Mesodermal cell (in vitro differentiated cells): ENCODE data around the gene SPHK2.

Source experiments
- H3K27ac ChIP-seq: 2 replicates; pipeline ENCODE4 v1.7.0; 2013; ENCODE audit warnings: mild to moderate bottlenecking, low read depth, low read length, moderate library complexity; ENCODE audit not compliant: severe bottlenecking
- H3K36me3 ChIP-seq: 2 replicates; pipeline ENCODE4 v1.7.1; 2013; ENCODE audit warnings: mild to moderate bottlenecking, low read length, moderate library complexity; ENCODE audit not compliant: control insufficient read depth, insufficient read depth
- H3K4me1 ChIP-seq: one replicate; pipeline ENCODE4 v1.7.1; 2013; ENCODE audit warnings: mild to moderate bottlenecking, low read length; ENCODE audit not compliant: insufficient read depth, control insufficient read depth, poor library complexity, severe bottlenecking
- H3K4me3 ChIP-seq: 2 replicates; pipeline ENCODE4 v1.7.0; 2013; ENCODE audit warnings: low read length, control low read depth, mild to moderate bottlenecking; ENCODE audit not compliant: insufficient read depth, poor library complexity, severe bottlenecking; ENCODE audit errors: extremely low read depth
- H3K9me3 ChIP-seq: 2 replicates; pipeline ENCODE4 v1.7.1; 2013; ENCODE audit warnings: mild to moderate bottlenecking, low read length, moderate library complexity; ENCODE audit not compliant: control insufficient read depth
- WGBS, 2 experiments: methylation state at CpG; one replicate each; pipeline ENCODE4 v1.1.5; 2013; ENCODE audit warnings: missing lambda C conversion rate in 2 of 2; ENCODE audit not compliant: insufficient coverage in 2 of 2; 5-methylcytosine and 5-hydroxymethylcytosine counted together

SPHK2 gene

DNA sequence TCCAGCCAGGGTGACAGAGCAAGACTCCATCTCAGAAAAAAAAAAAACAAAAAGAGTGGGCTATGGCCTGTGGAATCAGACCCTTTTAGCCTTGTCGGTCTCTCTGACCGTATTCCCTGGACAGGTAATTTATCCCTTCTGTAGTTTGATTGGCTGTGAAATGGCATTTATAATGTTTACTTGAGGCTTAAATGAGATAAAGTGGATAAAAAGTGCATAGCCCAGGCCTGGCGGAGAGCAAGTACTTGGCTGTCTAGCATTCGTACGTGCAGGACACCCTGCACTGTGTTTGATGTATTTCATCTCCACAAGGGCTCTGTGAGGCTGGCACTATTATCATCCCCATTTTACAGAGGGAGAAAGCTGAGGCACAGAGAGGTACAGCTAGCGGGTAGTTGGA, 46.5 kb downstream of the SPHK2 start:
- Histone ChIP-seq H3K4me3 (no peak overlapping the region), H3K27ac (no peak overlapping the region), H3K9me3 (peaks cover 5% of the 10 kb centered on the region), H3K4me1 (peaks cover 17% of the 10 kb centered on the region), H3K36me3 (no peaks in the 10 kb centered on the region)
- WGBS, 2 experiments, result 93 to 97% methylated on average over 4 to 5 of the region's 6 CpGs

DNA sequence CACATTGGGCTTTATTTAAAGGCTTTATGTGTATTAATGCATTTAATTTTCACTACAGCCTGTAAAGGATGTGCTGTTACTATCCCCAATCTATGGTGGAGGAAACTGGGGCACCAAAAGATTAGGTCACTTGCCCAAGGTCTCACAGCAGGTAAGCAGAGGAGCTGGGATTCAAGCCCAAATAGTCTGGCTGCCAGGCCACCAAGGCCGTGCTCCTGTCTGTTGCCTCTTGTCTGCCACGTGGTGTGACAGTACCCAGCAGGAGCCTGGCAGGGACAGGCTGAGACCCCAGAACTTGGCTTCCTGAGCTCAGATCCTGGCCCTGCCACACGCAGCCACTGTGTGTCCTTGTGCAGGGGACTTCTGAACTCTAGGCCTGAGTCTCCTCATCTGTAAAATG, 49.0 kb downstream of the SPHK2 start:
- peaks cover 15% of the 10 kb centered on the region for H3K4me1 ChIP-seq
- no peaks in the 10 kb centered on the region for H3K36me3 ChIP-seq
- no peak overlapping the region for H3K27ac ChIP-seq
- 83 to 95% methylated on average over 3 of the region's 3 CpGs for WGBS, 2 experiments
- H3K4me3 ChIP-seq, result no peak overlapping the region
- H3K9me3 ChIP-seq, result no peaks in the 10 kb centered on the region

DNA sequence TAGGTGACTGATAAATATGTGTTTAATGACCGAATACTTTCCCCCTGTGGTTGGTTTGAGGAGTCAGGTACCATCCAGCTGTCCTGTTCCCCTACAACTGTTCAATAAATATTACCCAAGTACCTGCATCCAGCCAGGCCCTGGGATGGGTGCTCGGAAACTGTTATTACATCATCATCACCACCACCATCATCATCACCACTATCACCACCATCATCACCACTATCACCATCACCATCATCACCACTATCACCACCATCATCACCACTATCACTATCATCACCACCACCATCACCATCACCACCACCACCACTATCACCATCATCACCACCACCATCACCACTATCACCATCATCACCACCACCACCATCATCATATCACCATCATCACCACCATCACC, 49.5 kb downstream of the SPHK2 start:
- no peak overlapping the region for H3K27ac ChIP-seq
- H3K4me3 ChIP-seq, result no peak overlapping the region
- H3K9me3 ChIP-seq, result no peaks in the 10 kb centered on the region
- no peaks in the 10 kb centered on the region for H3K36me3 ChIP-seq
- H3K4me1 ChIP-seq, result peaks cover 11% of the 10 kb centered on the region
- WGBS, 2 experiments, result 80 to 93% methylated on average over 1 of the region's 2 CpGs

DNA sequence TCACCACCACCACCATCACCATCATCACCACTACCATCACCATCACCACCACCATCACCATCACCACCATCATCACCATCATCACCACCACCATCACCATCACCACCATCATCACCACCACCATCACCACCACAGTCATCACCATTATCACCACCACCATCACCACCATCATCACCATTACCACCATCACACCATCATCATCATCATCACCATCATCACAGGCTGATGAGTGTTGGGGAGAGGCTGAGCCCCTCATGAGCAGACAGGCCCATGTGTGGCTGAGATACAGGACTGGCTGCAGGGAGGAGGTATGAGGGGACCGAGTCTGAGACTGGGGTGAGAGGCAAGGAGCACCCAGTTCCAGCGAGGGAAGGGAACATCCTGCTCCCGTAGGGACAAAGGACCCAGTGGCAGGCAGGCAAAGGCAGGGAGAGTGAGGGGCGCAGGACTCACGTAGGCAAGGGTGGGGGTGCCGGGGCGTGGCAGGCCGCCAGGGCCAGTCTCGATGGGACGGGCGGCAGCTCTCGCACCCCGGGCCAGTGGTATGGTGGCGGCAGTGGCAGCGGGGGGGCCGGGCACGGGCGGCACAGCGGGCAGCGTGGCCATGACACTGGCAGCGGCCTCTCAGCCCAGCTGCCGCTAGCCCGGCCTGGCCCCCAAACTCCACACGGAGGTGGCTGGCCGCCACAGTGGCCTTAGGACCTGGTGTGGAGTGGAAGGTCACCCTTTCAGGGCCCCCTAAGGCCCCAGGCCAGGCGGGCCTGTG, 50.8 kb downstream of the SPHK2 start:
- no peak overlapping the region for H3K4me3 ChIP-seq
- WGBS, 2 experiments, result 95 to 96% methylated on average over 22 to 26 of the region's 26 CpGs
- no peak overlapping the region for H3K27ac ChIP-seq
- H3K9me3 ChIP-seq, result no peaks in the 10 kb centered on the region
- peaks cover 3% of the 10 kb centered on the region for H3K4me1 ChIP-seq
- H3K36me3 ChIP-seq, result no peaks in the 10 kb centered on the region

DNA sequence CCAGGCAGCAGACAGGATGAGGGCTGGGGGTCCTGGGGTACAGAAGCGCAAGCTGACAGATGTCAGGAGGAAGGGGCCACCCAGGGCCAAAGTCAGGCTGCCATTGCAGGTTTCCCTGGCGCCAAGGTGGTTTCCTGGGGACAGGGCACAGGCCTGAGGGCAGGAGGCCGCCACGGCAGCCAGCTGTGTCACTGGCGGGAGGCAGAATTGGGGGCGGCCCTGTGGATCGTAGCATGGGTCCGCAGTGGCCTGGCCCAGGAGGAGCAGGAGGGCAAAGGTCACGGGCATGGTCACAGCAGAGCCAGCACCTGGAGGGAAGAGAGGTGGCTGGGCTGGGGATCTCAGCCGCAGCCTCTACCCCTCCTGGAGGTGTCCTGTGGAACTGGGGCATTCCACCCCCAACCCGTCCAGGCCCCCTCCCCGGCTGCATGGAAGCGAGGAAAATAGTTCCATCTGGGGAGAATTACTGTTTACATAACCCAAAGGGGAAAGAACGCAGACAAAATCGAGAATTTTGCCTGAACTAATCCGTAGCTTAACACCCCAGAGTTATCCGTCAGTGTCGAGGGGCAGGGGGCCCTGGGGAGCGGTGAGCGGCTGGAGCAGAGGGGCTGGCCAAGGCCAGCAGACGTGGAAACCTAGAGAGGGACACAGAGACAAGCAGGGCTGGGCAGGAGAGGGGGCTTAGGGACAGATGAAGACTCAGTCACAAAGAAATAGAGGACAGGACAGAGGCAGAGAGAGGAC, 51.6 kb downstream of the SPHK2 start:
- Histone ChIP-seq H3K36me3 (no peaks in the 10 kb centered on the region), H3K9me3 (no peaks in the 10 kb centered on the region), H3K4me1 (peaks cover 3% of the 10 kb centered on the region), H3K4me3 (no peak overlapping the region), H3K27ac (no peak overlapping the region)
- 89 to 90% methylated on average over 13 to 19 of the region's 21 CpGs for WGBS, 2 experiments

DNA sequence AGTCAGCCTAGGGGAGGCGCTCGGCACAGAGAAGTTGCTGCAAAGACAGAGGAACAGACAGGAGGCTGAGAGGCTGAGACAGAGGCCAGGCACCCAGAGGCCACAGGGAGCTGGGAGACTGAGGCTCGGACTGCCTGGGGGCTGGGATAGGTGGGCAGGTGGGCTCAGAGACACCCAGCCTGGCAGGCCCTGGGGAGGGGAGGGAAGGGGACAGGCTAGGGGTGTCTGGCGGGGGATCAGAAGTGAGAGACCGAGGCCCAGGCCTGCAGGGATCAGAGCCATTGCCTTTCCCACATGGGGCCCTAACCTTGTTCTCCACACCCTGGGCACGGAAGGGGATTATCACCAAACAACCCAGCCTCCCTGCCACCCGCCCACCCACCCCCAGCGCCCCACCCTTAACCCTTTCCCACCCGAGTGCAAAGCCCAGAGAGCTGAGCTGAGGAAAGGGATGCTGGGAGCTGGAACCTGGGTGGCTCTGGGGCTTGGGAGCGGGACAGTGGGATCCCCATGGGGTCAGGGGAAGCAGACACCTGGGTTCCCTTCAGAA, 52.2 kb downstream of the SPHK2 start:
- 82 to 85% methylated on average over 3 of the region's 10 CpGs for WGBS, 2 experiments
- Histone ChIP-seq H3K4me3 (no peak overlapping the region), H3K9me3 (no peaks in the 10 kb centered on the region), H3K4me1 (peaks cover 3% of the 10 kb centered on the region), H3K36me3 (no peaks in the 10 kb centered on the region), H3K27ac (no peak overlapping the region)

DNA sequence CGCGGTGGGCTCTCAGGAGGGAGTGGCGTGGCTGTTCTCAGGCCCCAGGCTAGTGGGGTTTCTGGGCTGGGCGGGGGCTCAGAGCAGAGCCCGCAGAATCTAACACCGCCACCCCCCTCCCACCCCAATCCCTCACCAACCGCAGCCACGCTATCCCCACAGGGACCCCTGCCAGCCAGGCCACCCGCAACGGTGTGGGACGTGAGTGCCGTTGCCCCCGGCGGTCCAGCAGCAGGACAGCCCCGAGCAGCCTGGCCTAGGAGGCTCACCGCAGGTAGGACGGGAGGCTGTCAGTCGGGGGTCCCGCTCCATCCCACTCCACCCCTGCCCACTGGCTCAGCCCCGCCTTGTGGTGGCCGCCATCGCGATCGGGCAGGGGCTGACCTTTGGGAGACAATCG, 53.7 kb downstream of the SPHK2 start, which contains the start of gene NTN5:
Gene NTN5, minus strand, starts transcription at position 24 of the 400 bp plus-strand sequence. CDS start 2,031 bp downstream, outside the sequence.
- H3K27ac ChIP-seq, result no peak within 1 kb of the TSS
- H3K36me3 ChIP-seq, result no peaks in the 10 kb centered on the region
- WGBS, 2 experiments, result 75 to 76% methylated on average over 10 to 20 of the region's 25 CpGs
- no peaks in the 10 kb centered on the region for H3K4me1 ChIP-seq
- no peaks in the 10 kb centered on the region for H3K9me3 ChIP-seq
- H3K4me3 ChIP-seq, result no peak within 1 kb of the TSS

DNA sequence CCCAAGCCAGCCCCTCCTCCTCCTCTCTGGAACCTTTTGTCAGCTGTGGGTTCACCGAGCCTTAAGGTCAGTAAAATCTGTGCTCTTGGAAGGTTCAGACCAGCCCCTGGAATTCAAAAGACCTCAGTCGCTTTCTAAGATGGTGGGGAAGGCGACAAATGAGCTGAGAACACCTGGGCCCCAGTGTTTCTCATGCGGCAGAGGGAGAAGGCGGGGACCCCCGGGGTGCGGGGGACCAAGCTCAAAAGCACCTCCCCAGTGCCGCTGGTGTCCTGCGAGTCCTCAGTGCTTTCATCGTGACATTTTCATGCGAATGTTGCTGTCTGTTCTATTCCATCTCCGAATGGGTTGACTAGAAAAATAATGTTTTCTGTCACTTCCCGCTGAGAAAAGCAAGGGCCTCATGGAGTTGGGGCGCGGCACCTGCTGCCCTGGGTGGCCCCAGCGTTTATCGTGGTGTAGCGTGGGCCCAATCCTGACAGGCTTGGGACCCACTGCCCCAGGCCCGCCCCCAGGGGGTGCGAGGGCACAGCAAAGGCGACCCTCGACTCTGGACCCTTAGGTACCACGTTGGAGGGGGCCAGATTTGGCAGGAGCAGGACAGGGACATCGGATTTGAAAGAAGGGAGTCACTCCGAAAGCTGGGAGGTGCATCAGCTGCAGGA, 54.3 kb downstream of the SPHK2 start:
- WGBS, 2 experiments, result 67 to 72% methylated on average over 24 to 25 of the region's 25 CpGs
- no peaks in the 10 kb centered on the region for H3K36me3 ChIP-seq
- no peak overlapping the region for H3K27ac ChIP-seq
- H3K9me3 ChIP-seq, result no peaks in the 10 kb centered on the region
- H3K4me3 ChIP-seq, result no peak overlapping the region
- H3K4me1 ChIP-seq, result no peaks in the 10 kb centered on the region

DNA sequence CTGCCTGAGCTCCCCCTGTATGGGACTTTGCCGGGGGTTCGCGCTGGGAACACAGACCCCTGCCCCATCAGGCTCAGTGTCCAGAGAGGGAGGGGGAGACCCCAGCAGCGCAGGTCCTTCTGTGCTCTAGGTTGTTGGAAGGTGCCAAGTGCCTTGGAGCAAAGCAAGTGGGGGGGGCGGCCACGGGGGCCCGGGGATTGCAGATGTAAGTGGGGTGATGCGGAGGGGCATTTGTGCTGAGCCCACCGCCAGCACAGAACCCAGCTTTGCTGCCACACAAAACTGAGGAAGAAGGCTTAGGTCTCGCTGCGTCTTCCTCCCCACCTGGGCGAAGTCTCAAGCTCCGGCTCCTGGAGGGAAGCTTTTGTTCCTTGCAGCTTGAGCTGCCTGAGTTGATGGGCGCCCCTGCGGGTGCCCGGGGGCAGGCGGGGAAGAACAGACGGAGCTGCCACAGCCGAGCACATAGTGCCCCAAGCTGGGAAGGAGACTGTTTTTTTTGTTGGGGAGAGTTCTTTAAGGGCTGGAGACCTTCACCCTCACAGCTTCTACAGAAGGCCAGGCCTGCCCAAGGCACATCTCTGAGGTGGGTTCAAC, 55.0 kb downstream of the SPHK2 start:
- Histone ChIP-seq H3K4me1 (no peaks in the 10 kb centered on the region), H3K27ac (no peak overlapping the region), H3K36me3 (no peaks in the 10 kb centered on the region), H3K4me3 (no peak overlapping the region), H3K9me3 (no peaks in the 10 kb centered on the region)
- 72 to 83% methylated on average over 12 to 14 of the region's 19 CpGs for WGBS, 2 experiments
